Stimulated activated CD8-positive, alpha-beta memory T cell treated with anti-CD3 and anti-CD28 coated beads, Interleukin-12 subunit alpha, Interleukin-12 subunit beta, amount 100 ng/mL, for 1 hour (primary cell): ENCODE measurements around the gene SDCCAG8.
A peak's percentile ranks its signal among the peaks of the same experiment; 100 is the strongest.

ENCODE experiments used
- DNase-seq: peaks from one replicate; pipeline ENCODE4 v3.0.0-alpha.2; 2020; ENCODE audit warnings: low read depth

Gene SDCCAG8

GRCh38 chr1:243420946-243421685, 165.3 kb downstream of the SDCCAG8 start:
- no peak for DNase-seq

- DNase-seq = peak; percentile 6
These were observed 165.9 kb downstream of the SDCCAG8 start for GRCh38 chr1:243421784-243422183.

- DNase-seq = no peak
These were observed 166.5 kb downstream of the SDCCAG8 start for GRCh38 chr1:243422362-243422761.

GRCh38 chr1:243428084-243428483, 172.2 kb downstream of the SDCCAG8 start:
- DNase-seq = no peak

GRCh38 chr1:243428617-243429342, 172.9 kb downstream of the SDCCAG8 start:
- DNase-seq = no peak

- DNase-seq = no peak
These were observed 175.8 kb downstream of the SDCCAG8 start for GRCh38 chr1:243431591-243431990.

- DNase-seq = no peak
These were observed 176.3 kb downstream of the SDCCAG8 start for GRCh38 chr1:243432136-243432535.

GRCh38 chr1:243433737-243434370, 178.0 kb downstream of the SDCCAG8 start:
- DNase-seq = no peak

GRCh38 chr1:243434594-243434993, 178.8 kb downstream of the SDCCAG8 start:
- no peak for DNase-seq

GRCh38 chr1:243435836-243436235, 180.0 kb downstream of the SDCCAG8 start:
- DNase-seq = no peak

GRCh38 chr1:243438146-243438545, 182.3 kb downstream of the SDCCAG8 start:
- no peak for DNase-seq

GRCh38 chr1:243438815-243439214, 183.0 kb downstream of the SDCCAG8 start:
- no peak for DNase-seq

- no peak for DNase-seq
These were observed 184.6 kb downstream of the SDCCAG8 start for GRCh38 chr1:243440406-243440805.

- no peak for DNase-seq
These were observed 185.8 kb downstream of the SDCCAG8 start for GRCh38 chr1:243441601-243442000.

- no peak for DNase-seq
These were observed 187.7 kb downstream of the SDCCAG8 start for GRCh38 chr1:243443557-243443956.

GRCh38 chr1:243447347-243447746, 191.5 kb downstream of the SDCCAG8 start:
- no peak for DNase-seq

- no peak for DNase-seq
These were observed 192.0 kb downstream of the SDCCAG8 start for GRCh38 chr1:243447844-243448243.

GRCh38 chr1:243449373-243449772, 193.5 kb downstream of the SDCCAG8 start:
- DNase-seq = no peak

GRCh38 chr1:243452092-243452491, 196.3 kb downstream of the SDCCAG8 start:
- no peak for DNase-seq

- DNase-seq = no peak
These were observed 198.6 kb downstream of the SDCCAG8 start for GRCh38 chr1:243454328-243454997.

- DNase-seq = no peak
These were observed 200.2 kb downstream of the SDCCAG8 start for GRCh38 chr1:243455760-243456651.
